Large intestine (tissue), 3 donors: ENCODE measurements around the gene RNF40. TPM values are rescaled to one million over a fixed set of nuclear protein-coding genes. Genes with fewer than 3 reads are reported as not detected.

Experiments
- DNase-seq, 2 donors: peaks; one replicate each; pipeline versions ENCODE4 v3.0.0 to v3.0.0-alpha.2; 2013
- H3K27ac ChIP-seq: one replicate; pipeline ENCODE4 v1.5.1; 2013; ENCODE audit warnings: low read length
- H3K27me3 ChIP-seq: 2 replicates; pipeline ENCODE4 v1.6.1; 2013; ENCODE audit warnings: low read length; ENCODE audit not compliant: control insufficient read depth, insufficient read depth
- H3K36me3 ChIP-seq: 2 replicates; pipeline ENCODE4 v1.6.1; 2013; ENCODE audit warnings: low read length; ENCODE audit not compliant: control insufficient read depth, insufficient read depth
- H3K4me1 ChIP-seq: one replicate; pipeline ENCODE4 v1.6.1; 2013; ENCODE audit warnings: low read length; ENCODE audit not compliant: control insufficient read depth, insufficient read depth
- H3K4me3 ChIP-seq: one replicate; pipeline ENCODE4 v1.5.1; 2013; ENCODE audit warnings: low read length
- H3K9me3 ChIP-seq: one replicate; pipeline ENCODE4 v1.6.1; 2013; ENCODE audit warnings: mild to moderate bottlenecking, low read depth, low read length, moderate library complexity; ENCODE audit not compliant: control insufficient read depth
- whole genome bisulfite sequencing: methylation state at CpG from one replicate; pipeline ENCODE4 v1.1.5; 2013; ENCODE audit warnings: low lambda C conversion rate; ENCODE audit not compliant: insufficient coverage; 5-methylcytosine and 5-hydroxymethylcytosine counted together
- polyA plus RNA-seq: library from polyadenylated mRNA; unstranded; fragments of 120-200 nt; gene quantifications from one replicate; pipeline ENCODE4 v1.2.1, GENCODE V29; 2013

The RNF40 gene
- polyA plus RNA-seq, 1 donor, result 84.5 TPM

DNA sequence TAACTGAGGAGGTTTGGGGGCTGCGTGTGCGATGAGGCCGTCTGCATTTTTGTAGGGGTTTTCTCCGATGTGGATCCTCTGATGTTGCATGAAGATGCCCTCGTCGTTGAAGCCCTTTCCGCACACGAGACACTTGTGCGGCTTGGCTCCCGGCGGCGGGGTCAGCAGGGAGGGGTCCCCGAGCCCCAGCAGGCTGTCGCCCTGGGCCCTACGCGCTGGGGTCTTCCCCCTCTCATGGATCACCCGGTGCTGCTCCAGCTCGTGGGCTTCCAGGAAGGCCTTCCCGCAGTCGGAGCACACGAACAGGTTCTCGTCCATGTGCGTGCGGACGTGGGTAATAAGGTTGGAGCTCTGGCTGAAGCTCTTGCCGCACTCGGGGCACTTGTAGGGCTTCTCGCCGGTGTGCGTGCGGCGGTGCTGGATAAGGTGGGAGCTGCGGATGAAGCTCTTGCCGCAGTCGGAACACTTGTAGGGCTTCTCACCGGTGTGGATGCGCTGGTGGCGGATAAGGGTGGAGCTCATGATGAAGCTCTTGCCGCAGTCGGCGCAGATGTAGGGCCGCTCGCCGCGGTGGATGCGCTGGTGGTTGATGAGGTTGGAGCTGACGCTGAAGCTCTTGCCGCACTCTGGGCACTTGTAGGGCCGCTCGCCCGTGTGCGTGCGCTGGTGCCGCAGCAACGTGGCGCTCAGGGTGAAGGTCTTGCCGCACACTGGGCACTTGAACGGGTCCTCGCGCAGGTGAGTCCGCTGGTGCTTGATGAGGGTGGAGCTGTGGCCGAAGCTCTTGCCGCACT, 20.6 kb downstream of the RNF40 start:
- Histone ChIP-seq H3K27ac (no peak overlapping the region), H3K9me3 (peaks cover 13% of the 10 kb centered on the region), H3K4me1 (peaks cover 15% of the 10 kb centered on the region), H3K27me3 (no peaks in the 10 kb centered on the region), H3K36me3 (peaks cover 56% of the 10 kb centered on the region), H3K4me3 (no peak overlapping the region)
- DNase-seq, result no peak
- WGBS, result no CpG with 5 or more reads among the region's 63 CpGs

DNA sequence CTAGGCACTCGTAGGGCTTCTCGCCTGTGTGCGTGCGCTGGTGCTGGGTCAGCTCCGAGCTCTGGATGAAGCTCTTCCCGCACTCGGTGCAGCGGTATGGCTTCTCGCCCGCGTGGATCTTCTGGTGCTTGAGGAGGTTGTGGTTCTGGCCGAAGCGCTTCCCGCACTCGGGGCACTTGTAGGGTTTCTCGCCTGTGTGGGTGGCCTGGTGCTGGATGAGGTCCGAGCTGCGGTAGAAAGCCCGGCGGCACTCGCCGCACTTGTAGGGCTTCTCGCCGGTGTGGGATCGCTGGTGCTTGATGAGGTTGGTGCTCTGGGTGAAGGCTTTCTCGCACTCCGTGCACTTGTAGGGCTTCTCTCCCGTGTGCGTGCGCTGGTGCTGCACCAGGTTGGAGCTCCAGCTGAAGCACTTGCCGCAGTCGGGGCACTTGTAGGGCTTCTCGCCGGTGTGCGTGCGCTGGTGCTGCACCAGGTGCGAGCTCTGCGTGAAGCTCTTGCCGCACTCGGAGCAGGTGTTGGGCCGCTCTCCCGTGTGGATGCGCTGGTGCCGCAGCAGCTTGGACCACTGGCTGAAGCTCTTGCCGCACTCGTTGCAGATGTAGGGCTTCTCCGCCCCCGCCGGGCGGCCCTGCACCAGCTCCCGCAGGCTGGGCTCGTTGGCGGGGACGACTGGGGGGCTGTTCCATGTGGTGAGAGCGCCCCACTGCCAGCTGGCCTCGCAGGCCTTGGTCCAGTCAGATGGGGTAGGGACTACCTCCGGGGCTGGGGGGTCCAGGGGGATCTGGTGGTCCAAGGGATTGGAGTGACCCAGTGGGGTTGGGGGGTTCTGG, 21.4 kb downstream of the RNF40 start:
- H3K27me3 ChIP-seq, result no peaks in the 10 kb centered on the region
- no CpG with 5 or more reads among the region's 57 CpGs for WGBS
- no peak overlapping the region for H3K4me3 ChIP-seq
- peaks cover 23% of the 10 kb centered on the region for H3K4me1 ChIP-seq
- peaks cover 56% of the 10 kb centered on the region for H3K36me3 ChIP-seq
- H3K27ac ChIP-seq, result no peak overlapping the region
- no peak for DNase-seq
- H3K9me3 ChIP-seq, result peaks cover 13% of the 10 kb centered on the region

DNA sequence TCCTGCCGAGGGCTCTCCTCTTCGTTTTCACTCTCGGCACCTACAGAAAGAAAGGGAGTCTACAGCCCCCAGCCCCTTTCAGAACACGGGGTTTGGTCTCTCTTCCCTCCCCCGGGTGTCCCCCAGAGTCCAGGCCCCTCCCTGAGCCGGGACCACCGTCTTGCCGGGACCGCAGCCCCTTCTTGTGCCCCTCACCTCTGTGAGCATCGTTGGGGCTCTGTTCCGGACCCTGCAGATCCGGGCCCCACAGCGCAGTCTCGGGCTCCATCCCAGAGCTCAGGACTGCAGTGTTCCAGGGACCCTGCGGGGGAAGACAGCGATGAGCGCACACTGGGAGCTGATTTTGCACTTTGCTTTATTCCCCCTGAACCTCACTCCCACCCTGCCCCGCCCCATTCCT, 22.1 kb downstream of the RNF40 start:
- Histone ChIP-seq H3K36me3 (peaks cover 48% of the 10 kb centered on the region), H3K4me3 (no peak overlapping the region), H3K4me1 (peaks cover 27% of the 10 kb centered on the region), H3K27ac (no peak overlapping the region), H3K27me3 (no peaks in the 10 kb centered on the region), H3K9me3 (peaks cover 13% of the 10 kb centered on the region)
- no CpG with 5 or more reads among the region's 18 CpGs for WGBS
- DNase-seq, result no peak

DNA sequence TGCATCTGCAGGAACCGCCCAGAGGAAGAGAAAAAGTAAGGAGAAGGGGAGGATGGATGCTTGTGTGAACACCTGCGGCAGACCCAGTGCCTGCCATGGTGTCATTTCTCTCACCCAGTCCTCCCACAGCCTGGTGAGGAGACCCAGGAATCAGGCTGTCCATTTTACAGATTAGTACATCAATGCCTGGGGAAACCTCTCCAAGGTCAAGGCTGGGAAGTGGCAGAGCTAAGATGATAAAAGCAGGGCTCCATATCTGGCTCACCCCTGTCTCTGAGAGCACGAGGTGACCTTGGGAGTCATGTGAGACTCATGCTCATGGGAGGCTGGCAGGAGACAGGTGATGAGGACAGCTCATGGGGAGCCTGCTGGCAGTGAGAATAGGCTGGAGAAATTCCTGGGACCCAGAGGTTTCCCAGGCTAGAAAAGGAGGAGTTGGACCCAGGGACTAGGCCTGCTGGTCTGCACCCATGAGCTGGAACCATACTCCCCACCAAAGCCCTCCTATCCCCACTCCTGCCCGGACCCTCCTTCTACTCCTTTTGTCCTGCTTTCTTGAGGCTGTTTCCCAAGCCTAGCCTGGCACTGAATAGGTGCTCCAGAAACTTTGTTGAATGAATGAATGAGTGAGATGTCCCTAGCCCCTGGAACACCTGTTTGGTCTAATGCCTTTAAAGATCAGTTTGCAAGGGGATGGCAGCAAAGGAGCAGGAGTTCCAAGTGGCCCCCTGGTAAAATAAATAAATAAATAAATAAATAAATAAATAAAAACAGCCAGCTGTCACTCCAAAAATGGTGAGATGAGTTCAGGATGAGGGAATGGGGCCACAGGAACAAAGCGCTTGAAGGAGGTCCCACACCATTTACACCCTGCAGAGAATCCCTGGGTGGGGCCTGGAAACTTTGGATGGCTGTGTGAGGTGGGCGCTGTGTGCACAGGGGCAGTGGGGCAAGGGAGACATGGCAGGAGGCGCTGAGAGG, 23.3 kb downstream of the RNF40 start:
- no CpG with 5 or more reads among the region's 7 CpGs for WGBS
- H3K9me3 ChIP-seq, result peaks cover 13% of the 10 kb centered on the region
- H3K4me3 ChIP-seq, result peak overlapping the region; percentile 97
- peak in 1 of 2 donors; percentile 60 for DNase-seq
- no peaks in the 10 kb centered on the region for H3K27me3 ChIP-seq
- peaks cover 27% of the 10 kb centered on the region for H3K4me1 ChIP-seq
- H3K36me3 ChIP-seq, result peaks cover 38% of the 10 kb centered on the region
- H3K27ac ChIP-seq, result peak overlapping the region; percentile 27

DNA sequence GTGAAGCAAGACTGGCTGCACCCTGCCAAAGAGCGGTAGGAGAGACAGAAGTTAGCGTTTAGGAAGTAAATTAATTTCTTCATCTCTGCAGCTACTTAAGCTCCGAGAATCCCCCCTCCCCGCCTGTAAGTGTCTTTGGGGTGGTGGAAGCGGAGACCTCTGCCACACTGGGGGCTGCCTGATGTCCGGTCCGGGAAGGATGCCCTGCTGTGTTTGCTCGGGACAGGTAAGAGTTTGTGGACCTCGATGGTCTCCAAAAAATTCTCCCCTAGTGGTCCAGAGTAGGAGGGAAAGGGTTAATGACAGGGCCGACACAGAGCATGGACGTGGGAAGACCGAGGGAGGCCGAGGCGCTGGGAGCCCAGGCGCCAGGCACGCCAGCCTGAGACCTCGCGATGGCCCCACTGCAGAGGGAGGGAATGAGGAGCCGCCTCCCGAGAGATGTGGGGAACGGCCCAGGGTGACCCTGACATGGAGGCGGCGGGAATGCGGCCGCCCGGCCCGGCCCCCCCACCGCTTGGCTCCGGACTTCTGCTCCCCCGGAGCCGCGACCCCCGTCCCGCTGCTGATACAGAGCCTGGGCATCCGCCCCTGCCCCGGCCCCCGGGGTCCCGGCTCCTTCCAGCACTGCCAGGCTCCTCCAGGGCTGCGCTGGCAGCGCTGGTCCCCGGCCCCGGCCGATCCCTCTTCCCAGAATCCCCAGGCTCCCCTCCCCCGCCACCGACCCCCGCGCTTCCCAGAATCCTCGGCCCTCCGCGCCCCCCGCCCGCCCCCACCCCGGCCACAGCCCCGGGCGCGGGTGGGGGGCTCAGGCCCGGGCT, 24.2 kb downstream of the RNF40 start:
- H3K4me3 ChIP-seq, result peak overlapping the region; percentile 97
- peaks cover 27% of the 10 kb centered on the region for H3K4me1 ChIP-seq
- WGBS, result no CpG with 5 or more reads among the region's 57 CpGs
- peak overlapping the region; percentile 77 for H3K27ac ChIP-seq
- peaks cover 13% of the 10 kb centered on the region for H3K9me3 ChIP-seq
- peak in 1 of 2 donors; percentile 67 for DNase-seq
- H3K36me3 ChIP-seq, result peaks cover 31% of the 10 kb centered on the region
- H3K27me3 ChIP-seq, result no peaks in the 10 kb centered on the region

DNA sequence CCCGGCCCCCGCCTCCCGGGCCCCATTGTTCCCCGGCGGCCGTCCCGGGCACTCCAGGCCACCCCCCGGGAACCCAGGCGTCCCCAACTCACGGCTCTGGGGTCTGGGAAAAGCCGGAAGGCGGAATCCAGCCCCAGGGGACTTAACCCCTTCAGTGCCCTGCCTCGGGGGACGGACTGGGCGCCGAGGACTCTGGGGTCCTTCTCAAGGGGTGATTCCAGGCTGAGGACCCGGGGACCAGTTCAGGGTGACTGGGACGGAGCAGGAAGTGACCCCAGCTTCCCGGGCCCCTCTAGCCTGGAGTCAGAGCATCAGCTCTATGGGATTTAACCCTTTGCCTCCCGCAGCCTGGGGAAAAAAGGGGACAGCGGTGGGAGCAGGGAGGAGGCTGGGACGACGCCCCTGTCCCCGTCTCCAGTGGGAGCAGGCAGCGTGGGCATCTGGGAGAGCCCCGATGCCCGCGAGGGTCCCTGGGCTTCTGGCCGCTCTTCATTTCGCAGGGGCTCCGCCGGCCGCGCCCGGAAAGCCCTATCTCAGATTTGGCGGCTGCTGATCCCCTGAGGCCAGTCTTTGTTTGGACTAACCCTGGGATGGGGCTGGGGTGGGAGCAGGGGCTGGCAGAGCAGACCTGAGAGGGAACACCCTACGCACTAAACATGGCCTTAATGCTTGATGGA, 25.0 kb downstream of the RNF40 start, which contains the start of gene ZNF629:
Gene ZNF629 (minus strand): TSS at position 270 of the 677 bp plus-strand sequence. CDS start 2,723 bp downstream, outside the sequence.
- Histone ChIP-seq H3K36me3 (peaks cover 24% of the 10 kb centered on the region), H3K4me3 (peak within 1 kb of the TSS; percentile 97), H3K27ac (peak within 1 kb of the TSS; percentile 77), H3K27me3 (no peaks in the 10 kb centered on the region), H3K4me1 (peaks cover 27% of the 10 kb centered on the region), H3K9me3 (peaks cover 13% of the 10 kb centered on the region)
- WGBS, result no CpG with 5 or more reads among the region's 37 CpGs
- DNase-seq, result peak in 1 of 2 donors; percentile 83

DNA sequence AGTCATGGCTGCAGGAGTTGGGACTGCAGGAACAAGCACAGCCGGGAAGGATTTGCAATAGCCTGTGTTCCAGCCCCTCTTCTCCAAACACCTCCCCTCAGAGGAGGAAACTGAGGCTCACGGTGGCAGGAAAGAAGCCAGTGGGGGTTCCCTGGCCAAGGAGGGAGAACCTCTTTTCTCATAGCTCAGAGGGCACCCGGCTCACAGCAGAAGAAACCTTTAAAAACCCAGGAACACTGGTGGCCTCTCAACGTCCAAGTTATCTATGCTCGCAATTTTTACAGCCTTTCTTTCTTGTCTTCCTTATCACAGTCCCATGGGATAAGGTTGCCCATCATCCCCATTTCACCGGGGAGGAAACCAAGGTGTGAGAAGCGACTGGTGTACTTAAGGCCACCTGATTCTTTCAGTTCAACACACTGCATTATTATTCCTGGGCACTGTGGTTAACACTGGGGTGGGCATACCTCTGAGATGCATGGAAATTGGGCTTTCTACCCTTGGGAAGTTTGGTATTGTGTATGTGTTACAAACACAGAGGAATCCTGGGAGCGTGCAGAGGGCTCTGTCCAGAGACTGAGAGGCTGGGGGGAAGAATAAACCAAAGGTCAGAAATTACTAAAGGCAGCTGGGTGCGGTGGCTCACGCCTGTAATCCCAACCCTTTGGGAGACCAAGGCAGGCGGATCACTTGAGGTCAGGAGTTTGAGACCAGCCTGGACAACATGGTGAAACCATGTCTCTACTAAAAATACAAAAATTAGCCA, 25.7 kb downstream of the RNF40 start:
- H3K36me3 ChIP-seq, result peaks cover 17% of the 10 kb centered on the region
- H3K4me1 ChIP-seq, result peaks cover 27% of the 10 kb centered on the region
- peak in 1 of 2 donors; percentile 67 for DNase-seq
- peak overlapping the region; percentile 77 for H3K27ac ChIP-seq
- H3K27me3 ChIP-seq, result no peaks in the 10 kb centered on the region
- H3K9me3 ChIP-seq, result peaks cover 9% of the 10 kb centered on the region
- peak overlapping the region; percentile 97 for H3K4me3 ChIP-seq
- WGBS, result 20% methylated on average over 1 of the region's 11 CpGs

DNA sequence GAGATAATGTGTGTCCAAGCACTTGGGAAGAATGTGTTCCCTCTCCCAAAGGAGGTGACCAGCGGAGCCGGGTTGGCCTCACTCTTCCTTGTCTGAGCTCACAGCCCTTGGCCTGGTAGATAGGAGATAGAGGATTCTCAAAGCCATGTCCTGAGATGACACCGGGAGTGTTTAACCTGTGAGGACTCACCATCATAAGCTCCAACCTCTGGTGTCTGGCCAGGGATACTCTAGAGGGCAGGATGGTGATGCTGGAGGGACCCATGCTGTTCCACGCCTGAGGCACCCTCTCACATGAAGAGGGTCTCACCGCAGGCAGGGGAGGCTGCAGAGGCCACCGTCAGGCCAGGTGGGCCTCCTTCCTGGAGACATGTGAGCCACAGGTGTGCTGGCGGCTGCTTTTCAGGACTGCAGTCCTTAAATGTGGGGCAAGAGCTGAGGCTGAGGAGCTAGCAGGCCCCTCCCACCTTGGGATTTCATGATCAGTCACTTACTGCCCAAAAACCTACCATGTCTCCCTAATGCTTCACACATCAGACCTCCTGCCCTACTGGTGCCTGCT, 31.5 kb downstream of the RNF40 start:
- Histone ChIP-seq H3K9me3 (no peaks in the 10 kb centered on the region), H3K36me3 (no peaks in the 10 kb centered on the region), H3K27me3 (no peaks in the 10 kb centered on the region), H3K27ac (no peak overlapping the region), H3K4me1 (peaks cover 2% of the 10 kb centered on the region), H3K4me3 (no peak overlapping the region)
- WGBS, result 40% methylated on average over 1 of the region's 7 CpGs
- DNase-seq, result no peak
